GM21717 (cell line): ENCODE measurements around the gene SORBS2.

ENCODE experiments used
- ATAC-seq: cut with Tn5 transposase; IDR thresholded peaks from one replicate; pipeline ENCODE4 v1.9.1; 2021; ENCODE audit warnings: mild to moderate bottlenecking, moderate library complexity; ENCODE audit not compliant: unreplicated experiment

The SORBS2 gene

GRCh38 chr4:185836241-185837084 lies 24.5 kb upstream of the SORBS2 start:
- ATAC-seq, result no peak

- ATAC-seq, result no peak
These were observed 23.8 kb upstream of the SORBS2 start for GRCh38 chr4:185835814-185836213.

DNA sequence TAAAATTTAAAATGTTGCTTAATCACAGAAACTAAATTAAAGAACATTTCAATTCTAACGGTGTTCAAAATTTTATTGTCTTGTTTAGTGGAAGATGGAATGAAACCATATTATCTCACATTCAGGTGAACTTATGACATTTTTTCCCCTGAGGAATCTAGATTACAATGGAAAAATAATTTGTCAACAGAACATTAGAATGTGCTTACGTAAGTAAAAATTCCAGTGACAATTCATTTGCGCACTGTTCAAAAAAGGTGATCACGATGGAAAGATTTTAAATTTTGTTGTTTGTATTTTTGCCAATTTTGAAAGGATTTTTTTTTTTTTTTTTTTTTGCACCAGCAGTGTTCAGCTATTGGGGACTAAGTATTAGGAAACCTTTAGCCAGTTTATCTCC lies 23.3 kb upstream of the SORBS2 start:
- no peak for ATAC-seq

- ATAC-seq, result no peak
These were observed 22.8 kb upstream of the SORBS2 start for GRCh38 chr4:185834778-185835177.

GRCh38 chr4:185834088-185834487 lies 22.1 kb upstream of the SORBS2 start:
- ATAC-seq, result no peak

DNA sequence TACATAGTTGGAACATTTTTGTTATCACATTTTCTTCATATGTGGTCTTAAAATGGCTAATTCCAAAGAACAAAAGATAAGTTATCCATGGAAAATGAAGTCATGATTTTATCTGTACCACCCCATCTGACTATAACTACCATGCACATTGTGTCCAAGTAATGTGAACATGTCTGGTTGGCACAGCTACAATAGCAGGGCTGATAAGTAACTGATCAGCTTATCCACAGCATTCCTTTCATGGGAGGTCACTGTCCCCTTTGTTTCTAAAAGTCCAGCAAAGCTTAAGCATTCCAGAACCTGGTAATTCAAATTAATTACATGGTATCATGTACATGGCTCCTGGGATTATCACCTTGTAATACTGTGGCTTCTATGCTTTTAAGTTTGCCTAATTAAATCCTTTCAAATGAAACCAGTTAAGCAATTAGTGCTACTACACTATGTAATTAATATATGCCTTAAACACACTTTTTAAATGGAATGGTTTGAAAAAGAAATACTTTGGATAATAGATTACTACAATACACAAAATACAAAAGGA lies 21.1 kb upstream of the SORBS2 start:
- ATAC-seq, result no peak

DNA sequence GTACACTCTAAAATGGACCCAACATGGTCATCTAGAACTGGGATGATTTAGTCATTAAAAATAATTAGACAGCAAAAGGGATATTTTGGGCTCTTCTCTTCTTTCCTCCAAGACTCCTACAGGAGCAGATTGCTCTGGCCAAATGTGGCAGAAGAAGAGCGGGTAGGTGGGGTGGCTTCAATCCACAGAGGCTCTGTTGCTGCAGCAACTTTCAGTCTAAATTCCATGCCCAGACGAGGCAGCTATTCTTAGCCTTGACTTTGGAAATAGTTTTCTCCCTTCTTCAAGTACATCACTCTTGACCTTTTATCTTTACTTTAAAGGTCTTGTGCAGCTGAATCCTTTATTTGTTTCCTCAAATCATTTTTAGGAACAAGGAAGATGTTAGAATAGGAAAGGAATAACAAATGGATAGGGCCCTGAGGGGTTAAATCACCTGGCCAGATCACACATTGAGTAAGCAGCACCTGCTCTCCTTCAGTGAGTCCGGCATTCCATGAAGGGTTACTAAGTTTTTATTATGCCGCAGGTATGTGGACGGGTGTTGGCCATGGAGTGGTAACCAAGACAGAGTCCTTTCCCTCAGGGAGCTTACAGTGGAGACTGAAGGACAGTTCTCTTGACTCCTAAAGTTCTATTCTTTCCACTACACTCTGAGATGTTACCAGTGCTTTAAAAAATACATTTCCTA lies 19.3 kb upstream of the SORBS2 start:
- ATAC-seq, result no peak

DNA sequence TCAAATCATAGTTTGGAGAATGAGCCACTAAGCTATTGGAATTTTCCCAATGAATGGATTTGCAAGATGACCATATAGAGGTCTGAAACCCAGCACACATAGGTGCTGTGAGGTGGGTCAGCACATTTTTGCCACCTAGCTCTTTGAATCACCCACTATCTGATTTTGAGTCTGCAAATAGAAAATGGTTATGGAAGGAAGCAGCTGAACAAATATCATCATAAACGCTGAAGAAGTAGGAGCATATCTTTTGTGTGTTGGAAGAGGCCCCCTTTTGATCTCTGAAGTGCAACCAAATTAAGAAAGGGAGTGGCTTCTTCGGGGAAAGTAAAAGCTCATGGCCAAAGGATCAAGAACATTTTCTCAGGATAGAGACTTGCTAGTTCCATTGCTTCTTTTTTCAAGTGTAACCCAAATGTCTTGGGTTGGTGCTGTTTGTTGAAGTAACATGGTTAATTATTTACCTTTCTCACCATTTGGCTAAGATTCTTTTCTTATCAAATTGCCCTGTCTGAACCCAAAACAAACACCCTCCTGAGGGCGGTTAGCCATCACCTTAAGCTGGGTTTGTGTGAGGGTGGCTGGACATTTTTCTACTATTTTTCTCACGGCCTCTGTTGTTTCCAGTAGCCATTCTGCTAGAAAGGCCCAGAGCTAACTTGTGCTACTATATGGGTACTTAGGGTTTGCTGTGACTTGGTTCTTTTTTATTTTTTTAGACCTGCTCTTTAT lies 18.4 kb upstream of the SORBS2 start:
- no peak for ATAC-seq

DNA sequence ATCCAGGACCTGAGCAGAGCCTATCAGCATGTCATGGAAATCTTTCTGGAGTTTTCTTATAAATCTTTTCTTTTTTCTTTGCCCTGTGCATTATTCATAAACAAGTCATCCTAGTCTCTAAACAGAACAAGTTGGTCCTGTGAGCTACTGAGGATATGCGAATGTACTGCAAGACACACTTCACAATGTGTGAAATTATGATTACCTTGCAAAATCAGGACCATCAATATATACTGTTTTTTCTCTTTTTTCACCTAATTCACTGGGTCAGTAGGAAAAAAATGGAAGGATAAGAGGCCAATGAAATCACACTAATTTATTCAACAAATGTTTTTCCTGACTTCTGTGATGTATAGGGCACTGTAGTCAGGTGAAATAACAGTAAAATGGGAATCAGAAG lies 14.4 kb upstream of the SORBS2 start:
- no peak for ATAC-seq

DNA sequence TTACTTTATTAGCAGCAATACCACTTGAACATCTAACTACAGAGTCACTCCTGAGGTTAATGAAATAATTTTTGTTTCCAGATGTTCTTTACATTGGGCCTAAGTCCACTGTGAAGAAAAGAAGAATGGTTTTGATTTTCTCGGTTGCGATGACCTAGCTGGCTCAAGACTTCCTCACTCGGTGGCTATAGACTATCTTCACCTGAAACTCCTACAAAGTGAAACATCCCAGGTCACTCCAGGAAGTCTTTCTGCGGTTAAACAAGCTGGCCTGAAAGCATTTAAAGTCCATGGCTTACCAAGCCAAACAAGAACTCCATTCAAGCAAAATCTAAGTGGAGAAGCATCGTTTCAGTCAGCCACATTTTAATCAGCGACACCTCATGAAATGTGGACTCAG lies 13.7 kb upstream of the SORBS2 start:
- ATAC-seq, result no peak

DNA sequence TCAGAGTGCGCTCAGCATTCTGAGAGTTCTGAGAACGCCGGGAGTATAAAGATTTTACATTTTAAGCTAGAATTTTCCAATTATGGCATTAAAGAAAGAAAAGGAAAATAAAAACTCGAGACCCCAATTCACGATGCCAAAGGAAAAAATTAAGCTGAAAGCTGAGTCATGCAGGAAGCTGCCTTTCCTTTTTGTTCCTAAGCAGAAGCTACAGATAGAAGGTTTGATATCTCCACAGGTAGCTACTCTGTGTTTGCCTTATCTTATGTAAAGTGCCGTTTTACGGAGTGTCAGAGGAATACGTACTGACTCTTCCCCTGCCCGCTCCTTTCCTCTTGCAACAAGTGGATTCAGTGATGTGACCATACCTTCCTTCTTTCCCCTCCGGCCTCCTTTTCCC lies 10.8 kb upstream of the SORBS2 start:
- no peak for ATAC-seq

DNA sequence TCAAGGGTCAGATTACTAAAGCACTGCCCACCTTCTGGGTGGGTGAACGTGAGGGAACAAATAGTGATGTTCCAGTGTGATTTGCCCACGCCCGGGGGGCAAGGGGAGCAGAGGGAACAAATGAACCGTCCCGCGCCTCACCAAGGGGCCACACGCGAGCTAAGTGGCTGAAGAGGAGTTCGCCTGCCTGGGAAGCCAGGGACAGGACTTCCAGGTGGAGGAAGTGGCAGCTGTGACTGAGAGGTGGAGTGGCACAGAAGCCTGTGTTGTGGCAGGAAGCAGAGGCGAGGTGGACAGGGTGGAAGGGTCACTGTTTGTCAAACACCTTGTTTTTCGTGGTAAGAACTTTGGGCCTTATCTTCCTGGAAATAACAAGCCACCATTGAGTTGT lies 9.0 kb upstream of the SORBS2 start:
- ATAC-seq, result no peak

- ATAC-seq, result no peak
These were observed 8.4 kb upstream of the SORBS2 start for GRCh38 chr4:185820146-185821028.

DNA sequence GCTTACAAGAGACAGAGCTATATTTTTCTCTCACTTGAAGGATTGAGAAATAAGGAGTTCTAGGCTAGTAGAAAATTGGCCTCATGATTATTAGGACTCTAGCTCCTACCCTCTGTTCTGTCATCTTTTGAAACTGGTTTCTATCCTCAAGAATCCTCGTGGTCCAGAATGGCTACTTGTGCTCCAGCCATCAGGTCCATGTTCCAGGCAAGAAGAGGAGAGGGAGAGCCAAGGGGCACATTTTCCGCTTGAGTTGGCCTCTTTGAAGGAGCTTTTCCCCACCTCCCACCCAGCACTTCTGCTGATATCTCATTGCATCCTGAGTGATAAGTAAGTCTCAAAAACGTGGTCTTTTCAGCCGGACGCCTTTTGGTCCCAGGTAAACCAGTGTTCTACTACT lies 7.2 kb upstream of the SORBS2 start:
- no peak for ATAC-seq

DNA sequence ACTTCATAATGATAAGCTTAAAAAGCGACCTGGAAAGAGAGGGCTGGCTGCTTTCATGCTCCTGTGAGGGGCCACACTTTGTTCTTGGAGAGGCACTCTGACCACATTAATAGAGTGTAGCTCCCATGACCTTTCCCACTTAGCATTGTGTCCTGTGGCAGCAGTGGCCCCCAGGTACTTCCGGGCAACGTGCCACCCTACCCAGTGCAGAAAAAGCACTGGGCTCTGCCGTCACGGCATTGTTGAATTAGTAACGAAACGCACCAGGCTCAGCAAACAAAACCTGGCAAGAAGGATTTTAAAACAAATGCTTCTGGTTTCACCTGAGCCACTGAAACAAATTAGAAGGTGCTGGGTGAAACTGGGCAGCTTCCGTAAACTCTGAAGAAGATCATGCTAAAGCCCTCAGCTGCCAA lies 5.4 kb upstream of the SORBS2 start:
- no peak for ATAC-seq

DNA sequence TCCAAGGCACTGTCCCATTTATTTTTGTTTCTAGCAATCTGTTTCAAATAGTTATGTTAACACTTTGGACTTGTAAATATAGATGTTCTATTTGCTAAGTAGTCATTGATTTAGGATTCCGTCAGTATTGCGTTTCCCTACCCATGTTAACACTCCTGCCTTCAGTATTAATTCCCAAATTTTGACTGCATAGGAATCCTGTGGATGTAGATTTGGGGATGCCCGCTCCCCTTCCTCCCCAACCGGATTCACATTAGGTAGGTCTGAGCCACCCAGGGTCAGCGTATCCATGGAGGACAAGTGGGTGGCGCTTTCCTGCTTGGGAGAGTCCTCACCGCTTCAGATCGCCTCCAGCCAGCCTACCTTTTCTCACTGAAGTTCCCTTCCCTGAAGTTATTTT lies 1.1 kb upstream of the SORBS2 start:
- ATAC-seq, result no peak

- ATAC-seq, result no peak
These were observed 1.1 kb downstream of the SORBS2 start for GRCh38 chr4:185810746-185811508.

DNA sequence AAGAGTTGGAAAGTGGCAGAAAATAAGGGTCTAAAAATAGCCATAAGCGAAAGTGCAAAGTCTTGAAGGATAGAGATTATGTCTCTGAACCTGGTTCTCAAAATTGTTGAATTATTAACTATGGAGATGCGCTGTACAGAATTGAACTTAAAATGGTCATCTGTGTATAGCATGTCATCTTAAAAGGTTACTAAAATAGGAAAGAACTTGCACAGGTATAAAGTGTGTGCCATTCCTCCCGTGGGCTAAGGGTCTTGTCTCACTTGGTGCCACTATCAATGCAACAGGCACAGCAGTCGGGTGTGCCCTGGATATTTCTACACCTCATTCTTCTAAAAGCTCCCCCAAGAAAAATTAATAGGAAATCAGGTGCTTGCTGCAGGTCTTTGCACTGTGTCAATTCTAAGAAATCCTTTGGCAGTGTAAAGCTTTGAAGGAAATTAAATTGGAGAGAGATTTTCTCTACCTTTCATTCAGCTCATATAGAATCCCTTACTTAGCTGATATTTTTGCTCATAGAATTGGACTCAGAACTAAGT lies 2.4 kb downstream of the SORBS2 start:
- no peak for ATAC-seq

- ATAC-seq, result no peak
These were observed 2.9 kb downstream of the SORBS2 start for GRCh38 chr4:185809121-185809520.

DNA sequence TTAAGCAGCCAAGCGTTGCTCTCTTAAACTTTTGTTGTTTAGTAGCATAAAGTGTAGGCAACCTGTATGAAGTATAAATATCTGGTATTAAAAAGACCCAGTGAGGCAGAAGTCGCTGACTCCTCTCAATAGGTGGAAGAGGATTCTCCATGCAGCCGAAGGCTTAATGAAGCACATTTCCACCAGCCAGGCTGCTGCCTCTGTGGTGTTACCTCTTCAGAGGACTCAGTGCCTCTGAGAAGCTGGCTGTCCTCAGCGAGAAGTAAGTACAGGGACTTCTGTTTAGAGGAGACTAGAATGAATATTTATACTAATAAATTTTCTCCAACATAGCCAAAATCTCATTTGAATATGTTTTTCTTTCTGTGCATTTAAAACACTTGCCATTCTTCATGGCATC lies 6.0 kb downstream of the SORBS2 start:
- ATAC-seq, result no peak
